ENCODE results near the gene GCK. TPM values are rescaled to one million over a fixed set of nuclear protein-coding genes. Genes with fewer than 3 reads are reported as not detected.
"Not testable (repeated sequence)": the region's sequence is repeated elsewhere in the genome, so short reads cannot be mapped to it uniquely, and the experiment has no call there.

The GCK gene
- total and polyA plus RNA-seq, 8 donors, result 0.57 to 18.2 (median 1.0) TPM

DNA sequence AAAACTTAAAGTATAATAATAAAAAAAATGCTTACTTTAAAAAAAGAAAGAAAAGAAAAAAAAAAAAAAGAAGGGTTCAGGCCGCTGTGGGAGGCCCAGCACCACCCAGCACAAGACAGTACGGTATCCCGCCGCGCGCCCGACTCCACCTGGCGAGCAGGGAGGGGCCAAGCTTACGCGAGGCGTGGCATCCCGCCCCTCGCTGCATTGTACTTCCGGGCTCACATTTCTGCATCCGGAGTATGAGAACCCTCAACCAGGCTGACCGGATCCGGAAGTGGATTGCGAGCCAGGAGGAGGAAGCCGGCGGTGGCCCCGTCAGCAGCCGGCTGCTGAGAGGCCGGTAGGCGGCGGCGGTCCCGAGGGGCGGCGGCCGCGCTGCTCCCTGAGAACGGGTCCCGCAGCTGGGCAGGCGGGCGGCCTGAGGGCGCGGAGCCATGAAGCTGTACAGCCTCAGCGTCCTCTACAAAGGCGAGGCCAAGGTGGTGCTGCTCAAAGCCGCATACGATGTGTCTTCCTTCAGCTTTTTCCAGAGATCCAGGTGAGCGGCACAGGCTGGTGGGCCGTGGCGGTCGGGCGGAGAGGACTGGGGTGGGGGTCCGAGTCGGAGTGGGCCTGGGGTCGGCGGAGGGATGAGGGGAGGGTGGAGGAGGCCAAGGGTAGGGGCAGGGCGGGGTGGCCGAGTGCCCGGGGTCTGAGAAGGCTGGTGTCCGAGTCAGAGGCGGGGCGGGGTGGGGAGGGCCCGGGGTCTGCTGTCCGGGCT, 11.6 kb upstream of the GCK start, which contains the start of gene YKT6:
Gene YKT6, plus strand, starts transcription at position 280 of the 763 bp plus-strand sequence. Its CDS starts 158 bp downstream, at position 438.
- Histone ChIP-seq H3K9me3 (no peaks in the 10 kb centered on the region), H3K4me1 (peaks cover 9 to 10% (median 10%) of the 10 kb centered on the region in 3 donors), H3K4me3 (peak within 1 kb of the TSS; percentile 64 to 95 (median 80)), H3K27ac (peak within 1 kb of the TSS; percentile 32 to 60 (median 52)), H3K36me3 (peaks cover 0 to 15% (median 0%) of the 10 kb centered on the region in 3 donors), H3K27me3 (no peaks in the 10 kb centered on the region)
- intact Hi-C loops (cut with DNase I), result no loop called here
- peak; percentile 99 to 100 (median 100) for ATAC-seq
- WGBS, 2 donors, result 0% methylated on average over 43 to 58 of the region's 58 CpGs
- DNase-seq, result peak; percentile 92 to 97 (median 95)
- TF ChIP-seq, protein P1, sequence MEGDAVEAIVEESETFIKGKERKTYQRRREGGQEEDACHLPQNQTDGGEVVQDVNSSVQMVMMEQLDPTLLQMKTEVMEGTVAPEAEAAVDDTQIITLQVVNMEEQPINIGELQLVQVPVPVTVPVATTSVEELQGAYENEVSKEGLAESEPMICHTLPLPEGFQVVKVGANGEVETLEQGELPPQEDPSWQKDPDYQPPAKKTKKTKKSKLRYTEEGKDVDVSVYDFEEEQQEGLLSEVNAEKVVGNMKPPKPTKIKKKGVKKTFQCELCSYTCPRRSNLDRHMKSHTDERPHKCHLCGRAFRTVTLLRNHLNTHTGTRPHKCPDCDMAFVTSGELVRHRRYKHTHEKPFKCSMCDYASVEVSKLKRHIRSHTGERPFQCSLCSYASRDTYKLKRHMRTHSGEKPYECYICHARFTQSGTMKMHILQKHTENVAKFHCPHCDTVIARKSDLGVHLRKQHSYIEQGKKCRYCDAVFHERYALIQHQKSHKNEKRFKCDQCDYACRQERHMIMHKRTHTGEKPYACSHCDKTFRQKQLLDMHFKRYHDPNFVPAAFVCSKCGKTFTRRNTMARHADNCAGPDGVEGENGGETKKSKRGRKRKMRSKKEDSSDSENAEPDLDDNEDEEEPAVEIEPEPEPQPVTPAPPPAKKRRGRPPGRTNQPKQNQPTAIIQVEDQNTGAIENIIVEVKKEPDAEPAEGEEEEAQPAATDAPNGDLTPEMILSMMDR (IDR thresholded peaks at IDR 0.05), result peak; percentile 43 to 47 (median 44)
- no peak for FAIRE-seq

DNA sequence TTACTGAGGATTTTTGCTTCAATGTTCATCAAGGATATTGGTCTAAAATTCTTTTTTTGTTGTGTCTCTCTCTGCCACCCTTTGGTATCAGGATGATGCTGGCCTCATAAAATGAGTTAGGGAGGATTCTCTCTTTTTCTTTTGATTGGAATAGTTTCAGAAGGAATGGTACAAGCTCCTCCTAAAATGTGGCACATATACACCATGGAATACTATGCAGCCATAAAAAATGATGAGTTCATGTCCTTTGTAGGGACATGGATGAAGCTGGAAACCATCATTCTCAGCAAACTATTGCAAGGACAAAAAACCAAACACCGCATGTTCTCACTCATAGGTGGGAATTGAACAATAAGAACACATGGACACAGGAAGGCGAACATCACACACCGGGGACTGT, 10.9 kb upstream of the GCK start:
- FAIRE-seq; H3K27ac ChIP-seq; DNase-seq; ATAC-seq; H3K4me3 ChIP-seq; H3K9me3 ChIP-seq; intact Hi-C loops (cut with DNase I); H3K36me3 ChIP-seq; H3K27me3 ChIP-seq: not testable (repeated sequence)
- 61 to 70% methylated on average over 2 of the region's 3 CpGs for WGBS, 2 donors
- H3K4me1 ChIP-seq, result peaks cover 9 to 10% (median 10%) of the 10 kb centered on the region in 3 donors

DNA sequence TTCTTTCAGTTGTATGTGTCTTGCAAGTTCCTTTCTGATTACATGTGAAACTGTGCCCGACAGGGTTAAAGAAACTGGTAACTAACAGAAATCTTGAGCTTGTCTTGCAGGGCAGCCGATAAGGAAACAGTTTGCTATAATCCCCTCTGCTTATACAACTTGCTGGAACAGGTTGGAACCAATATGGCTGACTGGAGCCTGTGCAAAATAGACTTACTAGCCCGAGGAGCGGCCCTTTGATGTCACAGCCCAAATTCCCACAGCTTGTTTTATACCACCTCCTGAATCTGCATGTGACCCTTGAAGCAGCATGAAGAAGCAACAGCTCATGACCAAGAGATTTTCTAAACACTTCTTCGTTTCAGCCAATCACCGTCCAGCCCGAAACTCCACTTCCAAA, 8.2 kb upstream of the GCK start:
- WGBS, 2 donors, result 64 to 77% methylated on average over 7 of the region's 7 CpGs
- Histone ChIP-seq H3K36me3 (no peaks in the 10 kb centered on the region), H3K4me3 (no peak overlapping the region), H3K9me3 (no peaks in the 10 kb centered on the region), H3K27ac (no peak overlapping the region), H3K4me1 (peaks cover 6 to 8% (median 8%) of the 10 kb centered on the region in 3 donors), H3K27me3 (no peaks in the 10 kb centered on the region)
- DNase-seq, result no peak
- TF ChIP-seq, protein P1 (IDR thresholded peaks at IDR 0.05), result no peak
- no peak for ATAC-seq
- no peak for FAIRE-seq
- intact Hi-C loops (cut with DNase I), result no loop called here

DNA sequence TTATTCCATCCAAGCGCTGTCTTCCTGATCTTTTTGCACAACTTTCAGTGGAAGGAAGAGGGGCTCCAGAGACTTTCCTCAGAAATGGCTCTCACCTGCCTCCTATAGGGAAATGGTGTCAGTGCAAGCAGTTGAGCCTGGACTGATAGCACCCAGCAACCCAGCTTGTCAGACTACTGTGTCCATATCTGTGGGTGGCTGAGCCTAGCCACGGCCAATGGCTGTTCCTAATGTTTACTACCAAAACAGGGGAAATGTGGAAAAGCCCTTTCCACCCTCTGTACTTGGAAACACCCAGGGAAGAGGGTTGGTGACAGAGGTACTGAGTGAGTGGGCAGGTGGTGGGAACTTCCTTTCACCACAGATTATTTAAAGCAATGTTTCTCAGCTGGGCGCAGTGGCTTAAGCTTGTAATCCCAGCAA, 7.2 kb upstream of the GCK start:
- H3K27me3 ChIP-seq, result no peaks in the 10 kb centered on the region
- H3K4me1 ChIP-seq, result no peaks in the 10 kb centered on the region
- TF ChIP-seq, protein P1 (IDR thresholded peaks at IDR 0.05), result peak in 1 of 4 donors; percentile 29
- no peaks in the 10 kb centered on the region for H3K9me3 ChIP-seq
- H3K36me3 ChIP-seq, result no peaks in the 10 kb centered on the region
- WGBS, 2 donors, result 41 to 42% methylated on average over 3 of the region's 3 CpGs
- H3K27ac ChIP-seq, result no peak overlapping the region
- DNase-seq (peak in 1 of 6 donors; percentile 45), FAIRE-seq (no peak), ATAC-seq (peak in 3 of 4 donors; percentile 38 to 52 (median 49))
- intact Hi-C loops (cut with DNase I), result no loop called here
- H3K4me3 ChIP-seq, result no peak overlapping the region

DNA sequence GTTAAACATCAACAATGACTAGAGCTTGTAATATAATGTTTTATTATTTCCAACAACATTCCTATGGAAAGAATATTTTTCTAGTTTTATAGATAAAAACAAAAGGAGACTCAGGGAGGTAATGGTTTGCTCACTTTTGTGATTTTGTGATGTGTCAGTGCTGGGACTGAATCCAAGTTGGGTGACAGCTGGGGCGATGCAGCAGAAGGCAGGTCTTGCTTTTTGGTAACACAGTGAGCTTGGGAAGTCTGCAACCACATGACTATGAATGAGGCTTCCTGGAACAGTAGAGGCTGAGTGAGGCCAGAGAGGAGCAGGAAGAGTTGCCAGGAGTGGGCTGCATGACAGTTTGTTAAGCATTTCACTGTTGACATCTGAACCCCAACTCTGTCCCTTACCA, 6.7 kb upstream of the GCK start:
- Histone ChIP-seq H3K9me3 (no peaks in the 10 kb centered on the region), H3K4me1 (no peaks in the 10 kb centered on the region), H3K27ac (no peak overlapping the region), H3K36me3 (no peaks in the 10 kb centered on the region), H3K27me3 (no peaks in the 10 kb centered on the region), H3K4me3 (no peak overlapping the region)
- TF ChIP-seq, protein P1 (IDR thresholded peaks at IDR 0.05), result no peak
- ATAC-seq (no peak), DNase-seq (no peak), FAIRE-seq (no peak)
- intact Hi-C loops (cut with DNase I), result no loop called here
- 22 to 35% methylated on average over 1 of the region's 1 CpG for WGBS, 2 donors
